Loucy (cell line): ENCODE measurements around the gene UGT2B15.
"Not testable (repeated sequence)": the region's sequence is repeated elsewhere in the genome, so short reads cannot be mapped to it uniquely, and the experiment has no call there.

Experiments used
- H2AFZ ChIP-seq: fragments of 200-600 bp; sonication (generic); 2 replicates; pipeline ENCODE4 v1.6.0; 2016; ENCODE audit warnings: antibody characterized with exemption, mild to moderate bottlenecking, low read length, moderate library complexity
- H3F3A ChIP-seq: fragments of 200-600 bp; 2 replicates; pipeline ENCODE4 v1.6.0; 2016; ENCODE audit warnings: antibody characterized with exemption, low read depth, mild to moderate bottlenecking
- H3K27me3 ChIP-seq: fragments of 200-600 bp; sonication (generic); 2 replicates; pipeline ENCODE4 v1.6.1; 2014; ENCODE audit warnings: low read length, mild to moderate bottlenecking; ENCODE audit not compliant: insufficient read depth, poor library complexity, severe bottlenecking
- H3K36me3 ChIP-seq: fragments of 200-600 bp; sonication (generic); 2 replicates; pipeline ENCODE4 v1.6.1; 2016; ENCODE audit warnings: low read length; ENCODE audit not compliant: insufficient read depth
- H3K4me1 ChIP-seq: fragments of 200-600 bp; sonication (generic); 2 replicates; pipeline ENCODE4 v1.5.1; 2014; ENCODE audit warnings: low read length, mild to moderate bottlenecking; ENCODE audit not compliant: insufficient read depth, poor library complexity, severe bottlenecking
- H3K4me2 ChIP-seq: fragments of 200-600 bp; sonication (generic); 2 replicates; pipeline ENCODE4 v1.6.0; 2014; ENCODE audit warnings: antibody characterized with exemption, low read length, low read depth, mild to moderate bottlenecking; ENCODE audit not compliant: poor library complexity, severe bottlenecking
- H3K4me3 ChIP-seq: fragments of 200-600 bp; sonication (generic); 2 replicates; pipeline ENCODE4 v1.5.1; 2014; ENCODE audit warnings: low read length, mild to moderate bottlenecking, mixed read lengths; ENCODE audit not compliant: poor library complexity, severe bottlenecking
- H3K79me2 ChIP-seq: fragments of 200-600 bp; sonication (generic); 2 replicates; pipeline ENCODE4 v1.6.1; 2014; ENCODE audit warnings: low read length; ENCODE audit not compliant: insufficient read depth
- H3K9ac ChIP-seq: fragments of 200-600 bp; sonication (generic); 2 replicates; pipeline ENCODE4 v1.6.0; 2014; ENCODE audit warnings: mild to moderate bottlenecking, low read depth, low read length, moderate library complexity; ENCODE audit not compliant: poor library complexity, severe bottlenecking
- H3K9me2 ChIP-seq: fragments of 200-600 bp; sonication (generic); replicated peaks from 2 replicates; pipeline ENCODE4 v1.6.1; 2016; ENCODE audit warnings: low read depth, low read length, mixed read lengths
- H3K9me3 ChIP-seq: fragments of 200-600 bp; sonication (generic); 2 replicates; pipeline ENCODE4 v1.6.1; 2014; ENCODE audit warnings: mild to moderate bottlenecking, antibody characterized with exemption, low read length, low read depth; ENCODE audit not compliant: insufficient read depth
- H4K20me1 ChIP-seq: fragments of 200-600 bp; sonication (generic); 2 replicates; pipeline ENCODE4 v1.6.0; 2014; ENCODE audit warnings: antibody characterized with exemption, low read length, mild to moderate bottlenecking; ENCODE audit not compliant: insufficient read depth, poor library complexity, severe bottlenecking
- EZH2phosphoT487 ChIP-seq: fragments of 200-600 bp; IDR thresholded peaks from 2 replicates; pipeline ENCODE4 v1.6.1; 2018; ENCODE audit warnings: antibody characterized with exemption, mild to moderate bottlenecking, moderate library complexity, borderline replicate concordance
- TF ChIP-seq, protein P1 (sequence below): fragments of 200-600 bp; sonication (generic); conservative IDR thresholded peaks from 2 replicates; pipeline ENCODE4 v1.5.1; 2014; ENCODE audit warnings: mild to moderate bottlenecking, antibody characterized with exemption, low read length

UGT2B15 gene

DNA sequence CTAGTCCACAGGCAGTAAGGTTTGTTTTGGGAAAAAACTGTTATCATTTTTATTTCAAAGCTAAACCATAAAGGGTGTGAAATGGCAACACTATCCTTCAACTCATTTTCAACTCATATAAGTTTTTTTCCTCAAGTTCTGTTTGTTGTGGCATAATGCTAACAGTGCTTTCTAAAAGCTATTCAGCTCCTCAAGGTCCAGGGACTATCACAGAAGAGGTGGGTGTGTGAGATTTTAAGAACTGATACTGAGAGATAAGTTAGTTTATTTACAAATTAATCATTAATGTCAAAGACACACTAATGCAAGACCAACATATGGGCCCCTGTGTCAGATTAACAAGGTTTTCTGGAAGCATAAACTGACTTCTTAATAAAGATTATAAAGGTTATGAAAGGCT is 11.8 kb downstream of the UGT2B15 start:
- H3K36me3 ChIP-seq: no peaks in the 10 kb centered on the region
- TF ChIP-seq, protein P1, sequence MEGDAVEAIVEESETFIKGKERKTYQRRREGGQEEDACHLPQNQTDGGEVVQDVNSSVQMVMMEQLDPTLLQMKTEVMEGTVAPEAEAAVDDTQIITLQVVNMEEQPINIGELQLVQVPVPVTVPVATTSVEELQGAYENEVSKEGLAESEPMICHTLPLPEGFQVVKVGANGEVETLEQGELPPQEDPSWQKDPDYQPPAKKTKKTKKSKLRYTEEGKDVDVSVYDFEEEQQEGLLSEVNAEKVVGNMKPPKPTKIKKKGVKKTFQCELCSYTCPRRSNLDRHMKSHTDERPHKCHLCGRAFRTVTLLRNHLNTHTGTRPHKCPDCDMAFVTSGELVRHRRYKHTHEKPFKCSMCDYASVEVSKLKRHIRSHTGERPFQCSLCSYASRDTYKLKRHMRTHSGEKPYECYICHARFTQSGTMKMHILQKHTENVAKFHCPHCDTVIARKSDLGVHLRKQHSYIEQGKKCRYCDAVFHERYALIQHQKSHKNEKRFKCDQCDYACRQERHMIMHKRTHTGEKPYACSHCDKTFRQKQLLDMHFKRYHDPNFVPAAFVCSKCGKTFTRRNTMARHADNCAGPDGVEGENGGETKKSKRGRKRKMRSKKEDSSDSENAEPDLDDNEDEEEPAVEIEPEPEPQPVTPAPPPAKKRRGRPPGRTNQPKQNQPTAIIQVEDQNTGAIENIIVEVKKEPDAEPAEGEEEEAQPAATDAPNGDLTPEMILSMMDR: no peak
- no peak for TF ChIP-seq EZH2phosphoT487
- no peak overlapping the region for H3K4me2 ChIP-seq
- H3K9me2 ChIP-seq: no peaks in the 10 kb centered on the region
- no peak overlapping the region for H2AFZ ChIP-seq
- H3F3A ChIP-seq: no peaks in the 10 kb centered on the region
- no peaks in the 10 kb centered on the region for H3K27me3 ChIP-seq
- no peaks in the 10 kb centered on the region for H4K20me1 ChIP-seq
- no peak overlapping the region for H3K9ac ChIP-seq
- no peak overlapping the region for H3K4me3 ChIP-seq
- H3K4me1 ChIP-seq: no peaks in the 10 kb centered on the region
- no peaks in the 10 kb centered on the region for H3K79me2 ChIP-seq
- H3K9me3 ChIP-seq: no peaks in the 10 kb centered on the region

DNA sequence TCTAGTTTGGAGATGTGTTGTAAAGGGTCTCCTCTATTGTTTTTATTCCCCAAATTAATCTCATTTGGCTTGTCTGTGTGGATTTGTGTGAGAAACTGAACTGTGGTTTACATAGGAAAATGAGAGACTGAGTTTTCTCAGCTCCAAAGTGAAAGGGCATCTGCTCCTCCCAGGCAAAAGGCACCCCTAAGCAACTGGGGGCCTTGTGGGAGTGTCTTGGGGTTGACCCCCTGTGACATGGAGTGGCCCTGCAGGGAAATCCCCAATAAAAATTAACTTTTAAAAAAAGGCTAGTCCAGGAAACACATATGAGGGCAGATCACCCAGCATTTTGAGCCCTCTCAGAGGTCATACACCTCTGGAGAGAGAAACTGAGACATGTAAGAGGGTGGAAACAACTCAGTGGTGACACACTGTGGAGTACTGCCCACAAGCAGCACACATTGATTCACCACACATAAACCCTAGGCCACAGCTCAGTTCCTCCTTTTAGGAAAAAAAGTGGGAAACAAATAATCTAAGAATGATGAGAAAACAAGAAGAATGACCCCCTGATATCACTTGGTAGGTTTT is 13.3 kb downstream of the UGT2B15 start:
- H3K4me2 ChIP-seq, H3K9ac ChIP-seq, H3K79me2 ChIP-seq, H3K27me3 ChIP-seq, H3K9me2 ChIP-seq, H3K4me1 ChIP-seq, H2AFZ ChIP-seq, H3K36me3 ChIP-seq, H3F3A ChIP-seq, H4K20me1 ChIP-seq, H3K9me3 ChIP-seq, H3K4me3 ChIP-seq: not testable (repeated sequence)

DNA sequence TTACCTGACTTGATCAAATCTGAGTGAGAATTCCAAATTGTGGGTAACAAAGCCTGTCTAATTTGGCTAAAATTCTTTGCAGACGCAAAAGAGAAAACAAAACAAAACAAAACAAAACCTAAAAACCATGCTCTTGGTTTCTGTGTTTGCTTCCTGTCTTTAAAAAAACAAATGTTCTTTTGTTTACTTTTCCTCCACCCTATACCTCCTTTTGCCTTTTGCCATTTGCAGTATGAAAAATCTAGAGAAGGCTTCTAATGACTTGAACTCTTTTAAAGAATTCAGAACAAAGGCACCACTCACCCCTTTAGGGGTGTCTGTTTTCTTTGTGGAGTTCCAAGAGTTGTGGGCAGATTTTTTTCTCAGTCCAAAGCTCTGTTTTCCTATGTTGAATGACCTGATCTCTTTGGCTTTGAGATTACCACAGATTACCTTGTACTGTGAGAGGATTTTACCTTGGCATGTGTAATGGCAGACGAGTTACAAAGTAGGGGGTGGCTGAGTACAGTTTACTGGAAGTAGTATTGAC is 13.9 kb downstream of the UGT2B15 start:
- H3K4me2 ChIP-seq, H3K4me3 ChIP-seq, H3F3A ChIP-seq, H4K20me1 ChIP-seq, H3K9me3 ChIP-seq, H3K9ac ChIP-seq, H3K36me3 ChIP-seq, H3K4me1 ChIP-seq, H3K79me2 ChIP-seq, H3K27me3 ChIP-seq, H2AFZ ChIP-seq, H3K9me2 ChIP-seq: not testable (repeated sequence)

DNA sequence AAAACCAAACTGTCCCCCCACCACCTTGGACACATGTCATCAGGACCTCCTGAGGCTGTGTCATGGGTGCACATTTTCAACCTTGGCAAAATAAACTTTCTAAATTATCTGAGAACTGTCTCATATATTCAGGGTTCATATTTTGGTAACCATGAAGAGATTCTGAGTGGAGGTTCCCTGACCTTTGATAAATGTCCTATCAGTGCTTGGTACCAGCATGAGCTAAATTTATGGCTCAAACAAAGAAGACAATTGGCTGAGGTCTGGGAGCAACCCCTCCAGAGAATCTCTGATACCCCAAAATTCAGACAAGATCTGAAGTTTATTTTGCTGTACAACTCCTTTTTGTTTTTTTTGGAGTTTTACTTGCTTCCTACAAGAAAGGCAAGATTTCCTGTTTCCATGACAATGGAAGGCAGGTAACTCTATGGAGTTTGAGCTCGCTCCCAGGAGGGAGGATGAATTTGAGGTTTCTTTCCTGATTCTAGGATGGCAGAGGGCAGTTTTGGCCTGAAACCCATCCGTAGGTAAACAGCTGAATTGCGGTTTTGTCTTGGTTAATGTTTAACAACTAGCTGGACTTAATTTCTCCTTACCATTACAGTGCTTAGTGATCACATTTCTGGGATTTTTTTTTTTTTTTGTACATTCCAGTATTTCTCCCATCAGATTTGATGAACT is 14.5 kb downstream of the UGT2B15 start:
- Histone ChIP-seq H3F3A (no peaks in the 10 kb centered on the region), H3K36me3 (no peaks in the 10 kb centered on the region), H4K20me1 (no peaks in the 10 kb centered on the region), H3K4me3 (no peak overlapping the region), H3K4me1 (no peaks in the 10 kb centered on the region), H3K27me3 (no peaks in the 10 kb centered on the region), H2AFZ (no peak overlapping the region), H3K9ac (no peak overlapping the region), H3K4me2 (no peak overlapping the region), H3K9me3 (no peaks in the 10 kb centered on the region), H3K79me2 (no peaks in the 10 kb centered on the region), H3K9me2 (no peaks in the 10 kb centered on the region)
- no peak for TF ChIP-seq EZH2phosphoT487
- TF ChIP-seq, protein P1: no peak
